SKM-1 (cell line): Measurements from ENCODE around the gene TEX38.

ENCODE experiments used
- DNase-seq: peaks from one replicate; lab custom pipeline; 2025; ENCODE audit not compliant: unreplicated experiment; lab: John Stamatoyannopoulos, UW

TEX38 gene

DNA sequence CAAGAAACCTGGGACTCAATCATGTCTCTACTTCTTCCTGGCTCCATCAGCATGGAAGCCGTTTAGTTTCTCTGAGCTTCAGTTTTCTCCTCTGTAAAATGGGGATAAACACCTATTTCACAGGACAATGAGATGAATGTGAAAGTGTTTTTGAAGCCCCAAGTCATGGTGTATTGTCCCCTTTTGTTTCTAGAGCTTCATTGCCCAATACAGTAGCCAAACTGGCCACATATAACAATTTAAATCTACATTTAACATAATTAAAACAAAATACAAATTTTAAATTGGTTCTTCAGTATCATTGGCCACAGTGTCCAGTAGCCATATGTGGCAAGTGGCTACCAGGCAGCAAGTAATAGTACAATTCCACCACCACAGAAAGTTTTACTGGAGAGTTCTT, 49.5 kb downstream of the TEX38 start:
- no peak for DNase-seq

DNA sequence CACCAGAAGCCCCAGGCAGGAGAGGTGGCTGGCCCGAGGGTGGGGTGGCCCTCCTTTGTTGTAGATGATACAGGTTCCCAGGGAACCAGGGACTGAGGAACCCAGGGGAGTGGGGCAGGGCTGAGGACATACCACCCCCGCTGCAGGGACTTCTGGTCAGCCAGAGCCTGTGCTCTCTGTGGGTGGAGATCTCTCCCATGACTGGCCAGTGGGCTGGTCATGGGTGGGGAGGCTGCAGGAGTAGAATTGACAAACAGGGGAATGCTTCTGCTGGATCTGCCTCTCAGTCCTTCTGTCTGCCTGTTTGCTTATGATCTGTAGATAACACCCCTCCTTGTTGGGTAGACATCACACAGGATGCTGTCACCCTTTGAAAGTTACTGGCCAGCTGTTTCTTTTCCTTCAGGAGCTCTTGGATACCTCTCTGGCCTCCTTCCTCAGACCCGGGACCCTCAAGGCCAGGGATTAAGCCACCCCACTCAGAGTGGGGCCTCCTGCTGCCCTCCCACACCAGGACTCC, 50.1 kb downstream of the TEX38 start:
- no peak for DNase-seq
